GM18520 (cell line): Measurements from ENCODE around the gene PPARD.
"Not testable (repeated sequence)": the region's sequence is repeated elsewhere in the genome, so short reads cannot be mapped to it uniquely, and the experiment has no call there.

Source experiments
- ATAC-seq: cut with Tn5 transposase; IDR thresholded peaks from one replicate; pipeline ENCODE4 v1.9.1; 2021; ENCODE audit not compliant: unreplicated experiment

PPARD gene

GRCh38 chr6:35342258-35343091, at the start of gene PPARD:
Gene PPARD, plus strand, starts transcription at chr6:35342558. Its CDS starts 68,530 bp downstream, at chr6:35411088.
- ATAC-seq: peak; percentile 92

- no peak for ATAC-seq
Measured at GRCh38 chr6:35293681-35294080, 48.7 kb upstream of the PPARD start.

GRCh38 chr6:35294308-35294945, 47.9 kb upstream of the PPARD start:
- ATAC-seq: no peak

GRCh38 chr6:35295036-35295435, 47.3 kb upstream of the PPARD start:
- no peak for ATAC-seq

- ATAC-seq: no peak
Measured at GRCh38 chr6:35295521-35296315, 46.6 kb upstream of the PPARD start.

- ATAC-seq: no peak
Measured at GRCh38 chr6:35296931-35297600, 45.3 kb upstream of the PPARD start.

- ATAC-seq: peak; percentile 62
Measured at GRCh38 chr6:35297601-35298481, 44.5 kb upstream of the PPARD start, which contains the start of gene DEF6. Gene DEF6, plus strand, starts transcription at chr6:35297818. Its CDS starts 39 bp downstream, at chr6:35297857.

GRCh38 chr6:35298625-35299140, 43.7 kb upstream of the PPARD start:
- ATAC-seq: no peak

GRCh38 chr6:35299674-35300073, 42.7 kb upstream of the PPARD start:
- no peak for ATAC-seq

GRCh38 chr6:35300848-35301247, 41.5 kb upstream of the PPARD start:
- no peak for ATAC-seq

- ATAC-seq: peak; percentile 67
Measured at GRCh38 chr6:35302604-35303241, 39.6 kb upstream of the PPARD start.

GRCh38 chr6:35304299-35304698, 38.1 kb upstream of the PPARD start:
- ATAC-seq: no peak

- no peak for ATAC-seq
Measured at GRCh38 chr6:35305117-35305516, 37.2 kb upstream of the PPARD start.

- not testable (repeated sequence) for ATAC-seq
Measured at GRCh38 chr6:35307138-35307537, 35.2 kb upstream of the PPARD start.

GRCh38 chr6:35308543-35308942, 33.8 kb upstream of the PPARD start:
- not testable (repeated sequence) for ATAC-seq

GRCh38 chr6:35309611-35310264, 32.6 kb upstream of the PPARD start:
- ATAC-seq: no peak

GRCh38 chr6:35310265-35310831, 32.0 kb upstream of the PPARD start:
- ATAC-seq: no peak

GRCh38 chr6:35311390-35312075, 30.8 kb upstream of the PPARD start:
- ATAC-seq: no peak
